ENCODE measurements around the gene CHN2.

Gene CHN2

DNA sequence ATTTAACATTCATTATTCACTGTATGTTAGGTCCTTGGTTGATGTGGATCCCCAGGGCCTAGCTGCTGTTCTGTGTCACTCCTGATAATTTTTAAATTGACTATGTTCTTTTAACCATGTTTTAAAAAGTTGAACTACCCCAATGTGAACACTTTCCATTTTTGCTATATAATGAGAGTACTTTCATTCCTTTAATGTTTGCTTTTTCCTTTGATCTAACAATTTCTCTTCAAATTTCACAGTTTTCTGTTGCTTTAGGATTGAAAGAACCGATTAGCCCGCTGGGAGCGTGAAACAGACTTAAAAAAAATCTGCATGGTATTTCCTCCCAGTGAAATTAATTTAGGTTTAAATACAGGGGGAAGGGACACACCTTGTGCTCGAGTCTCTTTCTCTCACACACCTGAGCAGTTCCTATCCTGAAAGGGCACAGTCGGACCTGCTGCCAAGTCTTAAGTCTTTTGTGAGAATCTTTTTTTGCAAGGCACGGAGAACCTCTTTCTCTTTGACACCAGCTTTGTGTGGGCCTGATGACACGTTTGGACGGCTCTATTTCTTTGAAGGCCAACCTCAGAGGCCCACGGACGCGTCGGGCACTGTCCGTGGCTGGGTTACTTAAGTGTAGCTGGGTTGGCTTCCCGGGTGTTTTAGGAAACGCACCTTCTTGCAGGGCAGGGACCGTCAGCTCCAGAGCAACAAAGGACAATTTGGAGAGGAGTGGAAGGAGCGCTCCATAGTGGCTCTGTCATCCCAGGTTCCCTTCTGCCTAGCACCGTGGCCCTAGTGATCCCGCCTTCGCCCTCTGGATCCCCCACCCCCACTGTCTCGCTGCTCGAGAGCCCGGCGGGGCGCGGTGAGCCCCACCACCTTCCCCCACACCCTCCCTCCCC, 1.0 kb upstream of the CHN2 start:
- Histone ChIP-seq H3K79me2 (ENCODE audit: insufficient read depth, low read length) (no peaks in the 10 kb centered on the region), H3K27ac (ENCODE audit: low read depth, low read length) (no peak overlapping the region), H3K9me3 (ENCODE audit: insufficient read depth, low read length) (no peaks in the 10 kb centered on the region), H3K36me3 (ENCODE audit: low read length) (no peaks in the 10 kb centered on the region), H2AFZ (ENCODE audit: low read depth, low read length, severe bottlenecking) (no peak overlapping the region), H3K4me3 (ENCODE audit: insufficient read depth, low read length, poor library complexity, severe bottlenecking) (no peak overlapping the region), H3K27me3 (ENCODE audit: low read length) (no peaks in the 10 kb centered on the region), H3K4me2 (ENCODE audit: low read depth, low read length, poor library complexity, severe bottlenecking) (no peak overlapping the region), H3F3A (ENCODE audit: insufficient read depth) (no peaks in the 10 kb centered on the region), H3K9ac (ENCODE audit: low read length) (no peak overlapping the region), H4K20me1 (ENCODE audit: low read depth, low read length) (no peaks in the 10 kb centered on the region), H3K9me2 (replicated peaks; ENCODE audit: insufficient read depth, low read length) (no peaks in the 10 kb centered on the region)
- TF ChIP-seq, protein P1, sequence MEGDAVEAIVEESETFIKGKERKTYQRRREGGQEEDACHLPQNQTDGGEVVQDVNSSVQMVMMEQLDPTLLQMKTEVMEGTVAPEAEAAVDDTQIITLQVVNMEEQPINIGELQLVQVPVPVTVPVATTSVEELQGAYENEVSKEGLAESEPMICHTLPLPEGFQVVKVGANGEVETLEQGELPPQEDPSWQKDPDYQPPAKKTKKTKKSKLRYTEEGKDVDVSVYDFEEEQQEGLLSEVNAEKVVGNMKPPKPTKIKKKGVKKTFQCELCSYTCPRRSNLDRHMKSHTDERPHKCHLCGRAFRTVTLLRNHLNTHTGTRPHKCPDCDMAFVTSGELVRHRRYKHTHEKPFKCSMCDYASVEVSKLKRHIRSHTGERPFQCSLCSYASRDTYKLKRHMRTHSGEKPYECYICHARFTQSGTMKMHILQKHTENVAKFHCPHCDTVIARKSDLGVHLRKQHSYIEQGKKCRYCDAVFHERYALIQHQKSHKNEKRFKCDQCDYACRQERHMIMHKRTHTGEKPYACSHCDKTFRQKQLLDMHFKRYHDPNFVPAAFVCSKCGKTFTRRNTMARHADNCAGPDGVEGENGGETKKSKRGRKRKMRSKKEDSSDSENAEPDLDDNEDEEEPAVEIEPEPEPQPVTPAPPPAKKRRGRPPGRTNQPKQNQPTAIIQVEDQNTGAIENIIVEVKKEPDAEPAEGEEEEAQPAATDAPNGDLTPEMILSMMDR (IDR thresholded peaks at IDR 0.05; ENCODE audit: insufficient read depth, low read length, poor library complexity, severe bottlenecking): no peak
- TF ChIP-seq EZH2phosphoT487 (conservative IDR thresholded peaks at IDR 0.05; ENCODE audit: low read length): no peak

DNA sequence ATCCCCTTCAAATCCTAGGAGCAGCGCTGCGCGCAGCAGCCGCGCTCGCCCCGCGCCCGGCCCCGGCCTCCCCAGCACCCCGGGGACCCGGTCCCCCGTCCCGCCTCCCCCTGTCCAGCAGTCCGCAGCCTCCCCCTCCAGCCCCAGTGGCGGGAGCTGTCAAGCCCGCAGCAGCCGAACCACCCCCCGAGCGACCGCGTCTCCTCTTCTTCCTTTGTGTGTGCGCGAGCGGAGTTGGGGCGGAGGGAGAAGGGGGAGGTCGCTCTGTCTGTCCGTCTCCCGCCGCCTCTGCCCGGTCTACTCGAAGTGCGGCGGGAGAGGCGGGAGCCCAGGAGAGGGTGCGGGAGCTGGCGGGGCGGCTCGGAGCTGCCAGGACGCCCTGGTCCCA, 375 bp upstream of the CHN2 start:
- TF ChIP-seq, protein P1 (IDR thresholded peaks at IDR 0.05; ENCODE audit: insufficient read depth, low read length, poor library complexity, severe bottlenecking): no peak
- no peak for TF ChIP-seq EZH2phosphoT487 (conservative IDR thresholded peaks at IDR 0.05; ENCODE audit: low read length)
- Histone ChIP-seq H3K9ac (ENCODE audit: low read length) (no peak overlapping the region), H3K4me3 (ENCODE audit: insufficient read depth, low read length, poor library complexity, severe bottlenecking) (no peak overlapping the region), H3K4me2 (ENCODE audit: low read depth, low read length, poor library complexity, severe bottlenecking) (no peak overlapping the region), H3K36me3 (ENCODE audit: low read length) (no peaks in the 10 kb centered on the region), H3K79me2 (ENCODE audit: insufficient read depth, low read length) (no peaks in the 10 kb centered on the region), H3K27me3 (ENCODE audit: low read length) (no peaks in the 10 kb centered on the region), H3K9me3 (ENCODE audit: insufficient read depth, low read length) (no peaks in the 10 kb centered on the region), H3F3A (ENCODE audit: insufficient read depth) (no peaks in the 10 kb centered on the region), H3K27ac (ENCODE audit: low read depth, low read length) (no peak overlapping the region), H2AFZ (ENCODE audit: low read depth, low read length, severe bottlenecking) (no peak overlapping the region), H4K20me1 (ENCODE audit: low read depth, low read length) (no peaks in the 10 kb centered on the region), H3K9me2 (replicated peaks; ENCODE audit: insufficient read depth, low read length) (no peaks in the 10 kb centered on the region)

DNA sequence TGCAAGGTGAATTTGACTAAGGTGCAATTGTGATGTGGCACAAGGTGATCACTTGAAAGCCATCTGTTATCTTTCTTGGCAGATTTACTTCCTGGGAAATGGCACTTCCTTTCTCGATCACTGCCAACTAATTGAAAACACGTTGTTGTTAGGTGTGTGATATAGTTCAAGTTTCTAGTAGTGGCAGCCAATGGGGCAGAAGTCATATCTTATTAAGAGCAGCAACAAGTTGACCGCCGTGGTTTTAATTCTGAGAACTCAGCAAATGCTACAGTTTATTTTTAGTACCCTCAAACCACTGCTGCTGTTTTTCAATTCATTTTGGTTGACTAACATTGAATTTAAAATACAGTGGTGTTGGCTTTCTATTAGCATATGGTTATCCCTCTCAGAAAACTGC, 1.6 kb downstream of the CHN2 start:
- no peak overlapping the region for H2AFZ ChIP-seq (ENCODE audit: low read depth, low read length, severe bottlenecking)
- no peak overlapping the region for H3K27ac ChIP-seq (ENCODE audit: low read depth, low read length)

More for the DNA sequence above, 1.6 kb downstream of the CHN2 start:
- Histone ChIP-seq H3K79me2 (ENCODE audit: insufficient read depth, low read length) (no peaks in the 10 kb centered on the region), H3K9me3 (ENCODE audit: insufficient read depth, low read length) (no peaks in the 10 kb centered on the region), H3K36me3 (ENCODE audit: low read length) (no peaks in the 10 kb centered on the region), H3K4me2 (ENCODE audit: low read depth, low read length, poor library complexity, severe bottlenecking) (no peak overlapping the region), H3K9ac (ENCODE audit: low read length) (no peak overlapping the region), H4K20me1 (ENCODE audit: low read depth, low read length) (no peaks in the 10 kb centered on the region), H3K4me3 (ENCODE audit: insufficient read depth, low read length, poor library complexity, severe bottlenecking) (no peak overlapping the region), H3K27me3 (ENCODE audit: low read length) (no peaks in the 10 kb centered on the region), H3K9me2 (replicated peaks; ENCODE audit: insufficient read depth, low read length) (no peaks in the 10 kb centered on the region), H3F3A (ENCODE audit: insufficient read depth) (no peaks in the 10 kb centered on the region)
- TF ChIP-seq, protein P1 (IDR thresholded peaks at IDR 0.05; ENCODE audit: insufficient read depth, low read length, poor library complexity, severe bottlenecking): no peak
- no peak for TF ChIP-seq EZH2phosphoT487 (conservative IDR thresholded peaks at IDR 0.05; ENCODE audit: low read length)
